Measurements from ENCODE around the gene IQCB1. TPM values are rescaled to one million over a fixed set of nuclear protein-coding genes. Genes with fewer than 3 reads are reported as not detected.

The IQCB1 gene
- total and polyA plus RNA-seq, 2 of the 8 experiments (the other 6 are each of a cell fraction or from before 2014, with no cell fraction given): 21.7 to 31.2 TPM

DNA sequence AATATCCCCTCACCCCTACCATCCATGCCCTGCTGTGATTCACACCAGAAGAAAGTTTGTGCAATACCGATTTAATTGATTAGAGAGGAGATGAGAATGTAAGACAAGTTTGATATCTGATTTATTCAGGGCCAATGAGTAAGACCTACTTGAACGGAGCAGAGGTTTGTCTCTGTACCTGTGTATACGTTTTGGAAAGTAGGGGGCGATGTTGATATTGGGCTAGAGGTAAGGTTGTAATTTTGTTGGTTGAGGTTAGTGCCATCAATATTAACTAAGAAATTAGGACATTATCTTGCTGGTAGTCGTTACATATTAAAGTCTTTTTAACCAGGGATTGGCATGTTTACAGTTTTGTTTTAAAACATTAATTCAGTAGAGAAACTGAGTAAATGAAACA, 20.7 kb upstream of the IQCB1 start:
- Histone ChIP-seq H3K23me2 (ENCODE audit: low read depth, low read length) (no peaks in the 10 kb centered on the region), H3K79me2 (ENCODE audit: control insufficient read depth in 1 of 2, insufficient read depth in 2 of 2, low read length in 2 of 2) (no peaks in the 10 kb centered on the region), H3K4ac (replicated peaks; ENCODE audit: insufficient read length, low read depth, low read length) (no peak overlapping the region), H3K4me1 (replicated peaks in 1 of 4; ENCODE audit: control insufficient read depth in 3 of 4, insufficient read depth in 4 of 4, low read length in 3 of 4) (no peaks in the 10 kb centered on the region), H2BK20ac (ENCODE audit: low read length) (no peak overlapping the region), H4K20me1 (replicated peaks in 1 of 2; ENCODE audit: control insufficient read depth in 1 of 2, insufficient read depth in 2 of 2, low read length in 2 of 2) (no peaks in the 10 kb centered on the region), H4K8ac (ENCODE audit: extremely low read depth, insufficient read depth, low read length) (no peak overlapping the region), H2BK120ac (replicated peaks; ENCODE audit: low read depth, low read length) (no peak overlapping the region), H3K18ac (ENCODE audit: extremely low read depth, low read length) (no peak overlapping the region), H3K9ac (replicated peaks in 1 of 4; ENCODE audit: extremely low read depth in 1 of 4, low read depth in 3 of 4, low read length in 3 of 4) (no peak overlapping the region), H4K5ac (ENCODE audit: insufficient read length, low read depth, low read length) (no peak overlapping the region), H3K27me3 (replicated peaks in 1 of 4; ENCODE audit: control insufficient read depth in 3 of 4, extremely low read depth in 1 of 4, insufficient read depth in 3 of 4, low read length in 3 of 4) (no peaks in the 10 kb centered on the region), H3K27ac (ENCODE audit: low read depth, low read length) (no peak overlapping the region), H2BK15ac (ENCODE audit: low read length) (no peak overlapping the region), H2BK12ac (ENCODE audit: low read depth, low read length) (no peak overlapping the region), H3K23ac (ENCODE audit: insufficient read length) (no peak overlapping the region), H3K36me3 (ENCODE audit: control insufficient read depth in 2 of 4, insufficient read depth in 4 of 4, low read length in 3 of 4) (no peaks in the 10 kb centered on the region; a peak in 1 of 8 replicates), H3K56ac (replicated peaks; ENCODE audit: insufficient read length, low read depth, low read length) (no peak overlapping the region), H2BK5ac (ENCODE audit: low read depth, low read length) (no peak overlapping the region), H3K79me1 (ENCODE audit: low read depth, low read length) (no peaks in the 10 kb centered on the region), H3K4me2 (ENCODE audit: insufficient read depth in 1 of 2, low read depth in 2 of 2, low read length in 2 of 2) (no peak overlapping the region), H4K91ac (replicated peaks; ENCODE audit: insufficient read length, low read length) (no peak overlapping the region), H3K9me3 (ENCODE audit: insufficient read depth in 2 of 2, low read depth in 1 of 2, low read length in 1 of 2) (no peaks in the 10 kb centered on the region), H2AK5ac (ENCODE audit: low read depth, low read length) (no peak overlapping the region), H3K4me3 (ENCODE audit: extremely low read depth in 1 of 4, insufficient read depth in 2 of 4, low read depth in 3 of 4, low read length in 4 of 4) (no peak overlapping the region), H3K14ac (ENCODE audit: insufficient read length) (no peak overlapping the region), H2AFZ (ENCODE audit: low read length) (no peak overlapping the region)
- TF ChIP-seq, protein P1, sequence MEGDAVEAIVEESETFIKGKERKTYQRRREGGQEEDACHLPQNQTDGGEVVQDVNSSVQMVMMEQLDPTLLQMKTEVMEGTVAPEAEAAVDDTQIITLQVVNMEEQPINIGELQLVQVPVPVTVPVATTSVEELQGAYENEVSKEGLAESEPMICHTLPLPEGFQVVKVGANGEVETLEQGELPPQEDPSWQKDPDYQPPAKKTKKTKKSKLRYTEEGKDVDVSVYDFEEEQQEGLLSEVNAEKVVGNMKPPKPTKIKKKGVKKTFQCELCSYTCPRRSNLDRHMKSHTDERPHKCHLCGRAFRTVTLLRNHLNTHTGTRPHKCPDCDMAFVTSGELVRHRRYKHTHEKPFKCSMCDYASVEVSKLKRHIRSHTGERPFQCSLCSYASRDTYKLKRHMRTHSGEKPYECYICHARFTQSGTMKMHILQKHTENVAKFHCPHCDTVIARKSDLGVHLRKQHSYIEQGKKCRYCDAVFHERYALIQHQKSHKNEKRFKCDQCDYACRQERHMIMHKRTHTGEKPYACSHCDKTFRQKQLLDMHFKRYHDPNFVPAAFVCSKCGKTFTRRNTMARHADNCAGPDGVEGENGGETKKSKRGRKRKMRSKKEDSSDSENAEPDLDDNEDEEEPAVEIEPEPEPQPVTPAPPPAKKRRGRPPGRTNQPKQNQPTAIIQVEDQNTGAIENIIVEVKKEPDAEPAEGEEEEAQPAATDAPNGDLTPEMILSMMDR (IDR thresholded peaks at IDR 0.05; ENCODE audit: control extremely low read depth in 1 of 3, insufficient read depth in 1 of 3, low read depth in 1 of 3, low read length in 3 of 3): peak in 2 of 3 experiments; percentile 51 to 70; a peak in 2 of 4 replicates
- TF ChIP-seq KDM5A (IDR thresholded peaks at IDR 0.05; ENCODE audit: low read length) (no peak), CBX8 (IDR thresholded peaks at IDR 0.05; ENCODE audit: borderline replicate concordance, low read depth, low read length) (no peak), POLR2A (IDR thresholded peaks at IDR 0.05; ENCODE audit: control extremely low read depth in 1 of 2, low read depth in 2 of 2, low read length in 2 of 2) (no peak), RAD21 (IDR thresholded peaks at IDR 0.05 in 1 of 2, conservative IDR thresholded peaks at IDR 0.05 in 1 of 2; ENCODE audit: low read depth in 2 of 2, low read length in 2 of 2) (peak; percentile 79 to 82)
- FAIRE-seq (peak; percentile 84), DNase-seq (ENCODE audit: low read depth in 1 of 2, low spot score in 2 of 2) (no peak)
- 26% methylated on average over 5 of the region's 5 CpGs; no CpG with 5 or more reads in 1 of the 2 experiments for WGBS, 2 experiments (ENCODE audit: extremely low coverage in 1 of 2, insufficient coverage in 1 of 2, insufficient read length in 1 of 2, insufficient replicate concordance in 2 of 2, low coverage in 1 of 2, low lambda C conversion rate in 2 of 2, missing lambda C conversion rate in 1 of 2)
- ChIA-PET POLR2A (ENCODE audit: partially characterized antibody) (no interaction called here), CTCF (ENCODE audit: partially characterized antibody) (no interaction called here)
